ENCODE results near the gene DNAAF2.

DNAAF2 gene

GRCh38 chr14:49617852-49618519, 17.1 kb downstream of the DNAAF2 start:
- H3K27ac ChIP-seq, result 0 out of 22 replicates have a peak overlapping the region, but pooled peaks of 1 of the 11 experiments have one; percentile 3
- peak overlapping the region; percentile 84 to 99 (median 90); a peak in 21 of 22 replicates for H3K4me2 ChIP-seq
- H3K27me3 ChIP-seq, result no peaks in the 10 kb centered on the region
- H3K36me3 ChIP-seq, result peaks cover 22 to 78% (median 64%) of the 10 kb centered on the region in 11 experiments
- peaks cover 46 to 68% (median 62%) of the 10 kb centered on the region in 11 experiments; a peak in 21 of 22 replicates for H4K20me1 ChIP-seq
- H3K9ac ChIP-seq, result no peak overlapping the region; a peak in 1 of 22 replicates
- no peaks in the 10 kb centered on the region for H3K9me3 ChIP-seq (replicated peaks in 1 of 11)
- no peak for TF ChIP-seq Cebpa-rat (IDR thresholded peaks at IDR 0.05)
- peaks cover 23 to 49% (median 35%) of the 10 kb centered on the region in 10 experiments for H3K4me1 ChIP-seq
- H3K4me3 ChIP-seq, result peak overlapping the region in 3 of 10 experiments; percentile 73 to 89 (median 85); a peak in 5 of 20 replicates

- Histone ChIP-seq H3K27me3 (no peaks in the 10 kb centered on the region), H4K20me1 (peaks cover 28 to 61% (median 47%) of the 10 kb centered on the region in 11 experiments; a peak in 20 of 22 replicates), H3K36me3 (peaks cover 22 to 86% (median 63%) of the 10 kb centered on the region in 11 experiments), H3K4me3 (no peak overlapping the region), H3K4me2 (no peak overlapping the region), H3K27ac (no peak overlapping the region), H3K9me3 (replicated peaks in 1 of 11) (no peaks in the 10 kb centered on the region), H3K9ac (no peak overlapping the region), H3K4me1 (peaks cover 23 to 31% (median 25%) of the 10 kb centered on the region in 10 experiments)
- no peak for TF ChIP-seq Cebpa-rat (IDR thresholded peaks at IDR 0.05)
Measured at GRCh38 chr14:49615776-49616175, 19.3 kb downstream of the DNAAF2 start.

GRCh38 chr14:49614196-49614595, 20.8 kb downstream of the DNAAF2 start:
- Histone ChIP-seq H3K27me3 (no peaks in the 10 kb centered on the region), H3K9me3 (replicated peaks in 1 of 11) (no peaks in the 10 kb centered on the region), H3K4me1 (peaks cover 20 to 26% (median 22%) of the 10 kb centered on the region in 10 experiments), H3K27ac (no peak overlapping the region), H3K4me2 (no peak overlapping the region), H3K9ac (no peak overlapping the region), H3K36me3 (peaks cover 22 to 100% (median 79%) of the 10 kb centered on the region in 11 experiments), H4K20me1 (peaks cover 22 to 57% (median 36%) of the 10 kb centered on the region in 11 experiments; a peak in 20 of 22 replicates), H3K4me3 (no peak overlapping the region)
- no peak for TF ChIP-seq Cebpa-rat (IDR thresholded peaks at IDR 0.05)

GRCh38 chr14:49612671-49613070, 22.4 kb downstream of the DNAAF2 start:
- peaks cover 7 to 42% (median 21%) of the 10 kb centered on the region in 11 experiments; a peak in 20 of 22 replicates for H4K20me1 ChIP-seq
- H3K27me3 ChIP-seq, result no peaks in the 10 kb centered on the region
- H3K4me2 ChIP-seq, result no peak overlapping the region
- peaks cover 5 to 11% (median 7%) of the 10 kb centered on the region in 10 experiments; a peak in 19 of 20 replicates for H3K4me1 ChIP-seq
- no peak for TF ChIP-seq Cebpa-rat (IDR thresholded peaks at IDR 0.05)
- no peak overlapping the region for H3K9ac ChIP-seq
- no peaks in the 10 kb centered on the region for H3K9me3 ChIP-seq (replicated peaks in 1 of 11)
- H3K27ac ChIP-seq, result no peak overlapping the region
- peaks cover 10 to 100% (median 78%) of the 10 kb centered on the region in 11 experiments for H3K36me3 ChIP-seq
- H3K4me3 ChIP-seq, result no peak overlapping the region

- H3K4me2 ChIP-seq, result no peak overlapping the region
- H3K27me3 ChIP-seq, result no peaks in the 10 kb centered on the region
- H3K9ac ChIP-seq, result no peak overlapping the region
- peaks cover 2 to 38% (median 17%) of the 10 kb centered on the region in 11 experiments; a peak in 19 of 22 replicates for H4K20me1 ChIP-seq
- peaks cover 1 to 7% (median 3%) of the 10 kb centered on the region in 10 experiments; a peak in 16 of 20 replicates for H3K4me1 ChIP-seq
- no peaks in the 10 kb centered on the region for H3K9me3 ChIP-seq (replicated peaks in 1 of 11)
- no peak overlapping the region for H3K27ac ChIP-seq
- H3K36me3 ChIP-seq, result peaks cover 10 to 100% (median 78%) of the 10 kb centered on the region in 11 experiments
- no peak overlapping the region for H3K4me3 ChIP-seq
- no peak for TF ChIP-seq Cebpa-rat (IDR thresholded peaks at IDR 0.05)
Measured at GRCh38 chr14:49612251-49612650, 22.8 kb downstream of the DNAAF2 start.

GRCh38 chr14:49607583-49607982, 27.5 kb downstream of the DNAAF2 start:
- Histone ChIP-seq H3K4me1 (no peaks in the 10 kb centered on the region), H3K27me3 (no peaks in the 10 kb centered on the region), H3K36me3 (peaks cover 27 to 100% (median 89%) of the 10 kb centered on the region in 11 experiments), H3K9ac (no peak overlapping the region), H3K4me3 (no peak overlapping the region), H3K27ac (no peak overlapping the region), H3K4me2 (no peak overlapping the region), H3K9me3 (replicated peaks in 1 of 11) (no peaks in the 10 kb centered on the region), H4K20me1 (peaks cover 0 to 20% (median 5%) of the 10 kb centered on the region in 11 experiments; a peak in 6 of 22 replicates)
- no peak for TF ChIP-seq Cebpa-rat (IDR thresholded peaks at IDR 0.05)

GRCh38 chr14:49598485-49599300, 36.4 kb downstream of the DNAAF2 start, which contains the start of gene LRR1:
Gene LRR1, plus strand, starts transcription at chr14:49598940. Its CDS starts 81 bp downstream, at chr14:49599021.
- Histone ChIP-seq H3K4me1 (peaks cover 16 to 39% (median 28%) of the 10 kb centered on the region in 10 experiments), H3K36me3 (peaks cover 10 to 30% (median 24%) of the 10 kb centered on the region in 11 experiments; a peak in 20 of 22 replicates), H3K4me3 (peak within 1 kb of the TSS; percentile 63 to 98 (median 90)), H3K27me3 (no peaks in the 10 kb centered on the region), H4K20me1 (peaks cover 0 to 15% (median 3%) of the 10 kb centered on the region in 11 experiments; a peak in 7 of 22 replicates), H3K9ac (peak within 1 kb of the TSS; percentile 93 to 100 (median 97)), H3K4me2 (peak within 1 kb of the TSS; percentile 82 to 98 (median 89)), H3K9me3 (replicated peaks in 1 of 11) (no peaks in the 10 kb centered on the region), H3K27ac (peak within 1 kb of the TSS; percentile 96 to 100 (median 97))
- no peak for TF ChIP-seq Cebpa-rat (IDR thresholded peaks at IDR 0.05)

GRCh38 chr14:49598189-49598484, 36.9 kb downstream of the DNAAF2 start:
- peaks cover 9 to 24% (median 19%) of the 10 kb centered on the region in 11 experiments; a peak in 19 of 22 replicates for H3K36me3 ChIP-seq
- peaks cover 16 to 39% (median 28%) of the 10 kb centered on the region in 10 experiments for H3K4me1 ChIP-seq
- peak overlapping the region; percentile 82 to 98 (median 89) for H3K4me2 ChIP-seq
- H4K20me1 ChIP-seq, result peaks cover 0 to 15% (median 3%) of the 10 kb centered on the region in 11 experiments; a peak in 7 of 22 replicates
- peak overlapping the region; percentile 96 to 100 (median 97) for H3K27ac ChIP-seq
- no peaks in the 10 kb centered on the region for H3K27me3 ChIP-seq
- H3K9ac ChIP-seq, result peak overlapping the region; percentile 93 to 100 (median 97)
- no peak for TF ChIP-seq Cebpa-rat (IDR thresholded peaks at IDR 0.05)
- H3K4me3 ChIP-seq, result peak overlapping the region; percentile 63 to 98 (median 90)
- no peaks in the 10 kb centered on the region for H3K9me3 ChIP-seq (replicated peaks in 1 of 11)

Data from BLaER1 treated with 17β-estradiol and CSF1 and Interleukin-3, amounts not matched to agents 10 nM and 100 nM (cell line).